ENCODE results near the gene HOMER1.

DNA sequence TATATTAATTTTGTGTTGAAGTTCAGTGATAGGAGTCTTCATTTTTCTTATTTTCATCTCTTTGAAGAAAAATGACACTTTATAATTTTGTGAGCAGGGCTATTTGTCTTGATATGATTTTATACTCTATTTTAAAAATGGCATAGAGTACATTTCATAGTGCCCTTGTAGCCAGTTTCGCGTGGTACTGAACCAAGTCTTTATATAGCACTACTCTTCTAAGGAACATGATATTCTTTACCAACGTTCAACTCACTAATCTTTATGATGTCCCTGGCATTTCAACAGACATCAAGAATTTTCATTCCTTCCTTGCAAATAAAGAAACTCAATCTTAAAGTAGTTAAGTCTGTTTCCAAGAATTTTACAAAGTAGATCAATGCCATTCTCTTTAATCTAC is 41.5 kb upstream of the HOMER1 start:
- TF ChIP-seq, protein P1, sequence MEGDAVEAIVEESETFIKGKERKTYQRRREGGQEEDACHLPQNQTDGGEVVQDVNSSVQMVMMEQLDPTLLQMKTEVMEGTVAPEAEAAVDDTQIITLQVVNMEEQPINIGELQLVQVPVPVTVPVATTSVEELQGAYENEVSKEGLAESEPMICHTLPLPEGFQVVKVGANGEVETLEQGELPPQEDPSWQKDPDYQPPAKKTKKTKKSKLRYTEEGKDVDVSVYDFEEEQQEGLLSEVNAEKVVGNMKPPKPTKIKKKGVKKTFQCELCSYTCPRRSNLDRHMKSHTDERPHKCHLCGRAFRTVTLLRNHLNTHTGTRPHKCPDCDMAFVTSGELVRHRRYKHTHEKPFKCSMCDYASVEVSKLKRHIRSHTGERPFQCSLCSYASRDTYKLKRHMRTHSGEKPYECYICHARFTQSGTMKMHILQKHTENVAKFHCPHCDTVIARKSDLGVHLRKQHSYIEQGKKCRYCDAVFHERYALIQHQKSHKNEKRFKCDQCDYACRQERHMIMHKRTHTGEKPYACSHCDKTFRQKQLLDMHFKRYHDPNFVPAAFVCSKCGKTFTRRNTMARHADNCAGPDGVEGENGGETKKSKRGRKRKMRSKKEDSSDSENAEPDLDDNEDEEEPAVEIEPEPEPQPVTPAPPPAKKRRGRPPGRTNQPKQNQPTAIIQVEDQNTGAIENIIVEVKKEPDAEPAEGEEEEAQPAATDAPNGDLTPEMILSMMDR (IDR thresholded peaks at IDR 0.05) = no peak
- TF ChIP-seq EP300 (IDR thresholded peaks at IDR 0.05) (no peak), POLR2A (IDR thresholded peaks at IDR 0.05) (no peak), POLR2AphosphoS5 (IDR thresholded peaks at IDR 0.05) (no peak)

Measured in sigmoid colon (tissue), 4 donors.